ENCODE data around the gene CPEB3.

DNA sequence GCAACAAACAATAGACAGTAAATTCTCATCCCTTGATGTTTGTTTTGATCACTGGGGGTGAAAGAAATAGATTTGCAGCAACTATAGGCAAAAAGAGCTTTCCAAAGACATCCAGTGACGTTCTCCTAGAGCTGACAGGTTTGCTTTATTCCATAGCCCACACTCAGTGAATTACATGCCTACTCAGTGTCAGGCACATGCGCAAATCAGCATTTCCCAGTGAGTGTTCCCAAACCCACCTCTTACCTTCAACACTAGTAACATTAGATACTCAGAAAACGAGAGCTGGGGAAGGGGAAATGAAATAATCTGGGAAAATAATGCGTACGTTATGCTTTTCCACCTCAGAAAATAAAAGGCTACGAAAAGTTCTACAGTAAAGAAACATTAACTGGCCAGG lies 144.1 kb downstream of the CPEB3 start:
- TF ChIP-seq, protein P1, sequence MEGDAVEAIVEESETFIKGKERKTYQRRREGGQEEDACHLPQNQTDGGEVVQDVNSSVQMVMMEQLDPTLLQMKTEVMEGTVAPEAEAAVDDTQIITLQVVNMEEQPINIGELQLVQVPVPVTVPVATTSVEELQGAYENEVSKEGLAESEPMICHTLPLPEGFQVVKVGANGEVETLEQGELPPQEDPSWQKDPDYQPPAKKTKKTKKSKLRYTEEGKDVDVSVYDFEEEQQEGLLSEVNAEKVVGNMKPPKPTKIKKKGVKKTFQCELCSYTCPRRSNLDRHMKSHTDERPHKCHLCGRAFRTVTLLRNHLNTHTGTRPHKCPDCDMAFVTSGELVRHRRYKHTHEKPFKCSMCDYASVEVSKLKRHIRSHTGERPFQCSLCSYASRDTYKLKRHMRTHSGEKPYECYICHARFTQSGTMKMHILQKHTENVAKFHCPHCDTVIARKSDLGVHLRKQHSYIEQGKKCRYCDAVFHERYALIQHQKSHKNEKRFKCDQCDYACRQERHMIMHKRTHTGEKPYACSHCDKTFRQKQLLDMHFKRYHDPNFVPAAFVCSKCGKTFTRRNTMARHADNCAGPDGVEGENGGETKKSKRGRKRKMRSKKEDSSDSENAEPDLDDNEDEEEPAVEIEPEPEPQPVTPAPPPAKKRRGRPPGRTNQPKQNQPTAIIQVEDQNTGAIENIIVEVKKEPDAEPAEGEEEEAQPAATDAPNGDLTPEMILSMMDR (IDR thresholded peaks at IDR 0.05), result no peak
- no peak for TF ChIP-seq POLR2A (IDR thresholded peaks at IDR 0.05)

Measured in body of pancreas (tissue), 4 donors.